GM12872 (cell line): Measurements from ENCODE around the gene ZSWIM5.

Experiments
- TF ChIP-seq, protein P1 (sequence below): IDR thresholded peaks from 3 replicates; pipeline ENCODE4 v1.5.1; 2011; ENCODE audit warnings: low read depth, mild to moderate bottlenecking, low read length, moderate library complexity; ENCODE audit not compliant: insufficient read depth

Gene ZSWIM5

DNA sequence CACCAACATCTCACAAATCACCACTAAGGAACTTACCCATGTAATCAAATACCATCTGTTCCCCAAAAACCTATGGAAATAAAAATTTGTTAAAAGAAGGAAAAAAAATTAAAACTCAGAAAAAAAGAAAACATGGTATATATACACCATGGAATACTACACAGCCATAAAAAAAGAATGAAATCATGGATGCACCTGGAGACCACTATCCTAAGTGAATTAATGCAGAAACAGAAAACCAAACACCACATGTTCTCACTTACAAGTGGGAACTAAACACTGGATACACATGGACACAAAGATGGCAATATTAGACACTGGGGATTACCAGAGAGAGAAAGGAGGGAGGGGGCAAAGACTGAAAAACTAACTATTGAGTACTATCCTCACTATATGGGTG, 50.4 kb downstream of the ZSWIM5 start:
- TF ChIP-seq, protein P1, sequence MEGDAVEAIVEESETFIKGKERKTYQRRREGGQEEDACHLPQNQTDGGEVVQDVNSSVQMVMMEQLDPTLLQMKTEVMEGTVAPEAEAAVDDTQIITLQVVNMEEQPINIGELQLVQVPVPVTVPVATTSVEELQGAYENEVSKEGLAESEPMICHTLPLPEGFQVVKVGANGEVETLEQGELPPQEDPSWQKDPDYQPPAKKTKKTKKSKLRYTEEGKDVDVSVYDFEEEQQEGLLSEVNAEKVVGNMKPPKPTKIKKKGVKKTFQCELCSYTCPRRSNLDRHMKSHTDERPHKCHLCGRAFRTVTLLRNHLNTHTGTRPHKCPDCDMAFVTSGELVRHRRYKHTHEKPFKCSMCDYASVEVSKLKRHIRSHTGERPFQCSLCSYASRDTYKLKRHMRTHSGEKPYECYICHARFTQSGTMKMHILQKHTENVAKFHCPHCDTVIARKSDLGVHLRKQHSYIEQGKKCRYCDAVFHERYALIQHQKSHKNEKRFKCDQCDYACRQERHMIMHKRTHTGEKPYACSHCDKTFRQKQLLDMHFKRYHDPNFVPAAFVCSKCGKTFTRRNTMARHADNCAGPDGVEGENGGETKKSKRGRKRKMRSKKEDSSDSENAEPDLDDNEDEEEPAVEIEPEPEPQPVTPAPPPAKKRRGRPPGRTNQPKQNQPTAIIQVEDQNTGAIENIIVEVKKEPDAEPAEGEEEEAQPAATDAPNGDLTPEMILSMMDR: no peak

DNA sequence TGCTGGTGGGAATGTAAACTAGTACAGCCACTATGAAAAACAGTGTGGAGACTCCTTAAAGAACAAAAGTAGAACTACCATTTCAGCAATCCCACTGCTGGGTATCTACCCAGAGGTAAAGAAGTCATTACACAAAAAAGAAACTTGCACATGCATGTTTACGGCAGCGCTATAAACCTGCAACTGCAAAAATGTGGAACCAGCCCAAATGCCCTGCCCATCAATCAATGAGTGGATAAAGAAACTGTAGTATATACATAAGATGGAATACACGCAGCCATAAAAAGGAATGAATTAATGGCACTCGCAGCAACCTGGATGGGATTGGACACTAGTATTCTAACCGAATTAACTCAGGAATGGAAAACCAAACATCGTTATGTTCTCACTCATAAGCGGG, 51.0 kb downstream of the ZSWIM5 start:
- TF ChIP-seq, protein P1: no peak

DNA sequence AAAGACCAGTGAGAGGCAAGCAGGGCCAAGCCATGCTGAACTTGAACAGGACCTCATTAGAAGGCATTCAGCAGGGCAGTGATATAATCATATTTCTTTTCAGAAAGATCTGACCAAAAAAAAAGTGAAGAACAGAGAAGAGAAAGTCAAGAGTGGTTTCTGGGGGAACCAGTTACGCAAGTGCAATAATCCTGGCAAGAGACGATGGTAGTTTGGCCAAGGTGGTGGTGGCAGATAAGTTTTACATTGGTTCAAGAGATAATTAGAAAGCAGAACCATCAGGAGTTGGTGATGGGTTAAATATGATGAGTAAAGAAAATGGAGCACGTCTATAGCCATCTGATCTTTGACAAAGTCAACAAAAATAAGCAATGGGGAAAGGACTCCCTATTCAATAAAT, 54.3 kb downstream of the ZSWIM5 start:
- TF ChIP-seq, protein P1: no peak

DNA sequence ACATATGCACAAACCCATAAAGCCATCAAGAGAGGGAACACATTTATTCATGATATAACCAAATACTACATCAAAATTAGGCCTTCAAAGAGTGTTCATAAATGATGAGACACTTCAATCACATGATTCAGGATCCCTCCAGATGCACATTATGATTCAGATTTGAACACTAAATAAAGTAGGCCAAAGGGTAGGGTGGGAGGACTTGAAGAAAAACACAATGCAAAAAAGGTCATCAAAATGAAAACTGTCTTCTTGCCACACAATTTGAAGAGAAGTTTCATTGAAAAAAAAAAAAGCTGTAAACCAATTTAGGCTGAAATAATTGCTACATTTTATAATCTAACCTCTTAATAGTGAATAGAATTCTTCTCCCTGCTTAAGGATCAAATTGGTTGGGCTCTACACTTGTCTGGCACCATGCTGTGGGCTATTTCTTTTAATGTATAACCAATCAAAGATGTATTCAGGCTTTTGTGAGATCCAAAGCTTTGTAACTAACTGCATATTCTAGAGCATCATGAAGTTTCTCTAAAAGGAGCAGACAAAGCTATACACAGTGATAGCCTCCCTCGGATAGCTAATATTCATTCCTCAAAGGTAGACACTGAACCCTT, 58.1 kb downstream of the ZSWIM5 start:
- TF ChIP-seq, protein P1: no peak

DNA sequence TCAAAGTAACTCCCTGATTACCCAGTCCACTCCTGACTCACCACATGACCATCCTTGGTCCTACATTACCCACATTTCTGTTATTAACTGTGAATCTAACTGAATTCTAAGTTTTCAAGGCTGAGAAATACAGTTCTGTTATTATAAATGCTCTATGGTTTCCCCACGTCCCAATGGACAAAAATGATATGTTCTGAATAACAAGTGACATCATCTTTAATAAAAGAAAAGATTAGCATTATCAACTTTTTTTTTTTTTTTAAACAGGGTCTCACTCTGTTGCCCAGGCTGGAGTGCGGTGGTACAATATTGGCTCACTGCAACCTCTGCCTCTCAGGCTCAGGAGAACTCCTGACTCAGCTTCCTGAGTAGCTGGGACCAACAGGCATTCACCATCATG, 59.6 kb downstream of the ZSWIM5 start:
- TF ChIP-seq, protein P1: no peak

DNA sequence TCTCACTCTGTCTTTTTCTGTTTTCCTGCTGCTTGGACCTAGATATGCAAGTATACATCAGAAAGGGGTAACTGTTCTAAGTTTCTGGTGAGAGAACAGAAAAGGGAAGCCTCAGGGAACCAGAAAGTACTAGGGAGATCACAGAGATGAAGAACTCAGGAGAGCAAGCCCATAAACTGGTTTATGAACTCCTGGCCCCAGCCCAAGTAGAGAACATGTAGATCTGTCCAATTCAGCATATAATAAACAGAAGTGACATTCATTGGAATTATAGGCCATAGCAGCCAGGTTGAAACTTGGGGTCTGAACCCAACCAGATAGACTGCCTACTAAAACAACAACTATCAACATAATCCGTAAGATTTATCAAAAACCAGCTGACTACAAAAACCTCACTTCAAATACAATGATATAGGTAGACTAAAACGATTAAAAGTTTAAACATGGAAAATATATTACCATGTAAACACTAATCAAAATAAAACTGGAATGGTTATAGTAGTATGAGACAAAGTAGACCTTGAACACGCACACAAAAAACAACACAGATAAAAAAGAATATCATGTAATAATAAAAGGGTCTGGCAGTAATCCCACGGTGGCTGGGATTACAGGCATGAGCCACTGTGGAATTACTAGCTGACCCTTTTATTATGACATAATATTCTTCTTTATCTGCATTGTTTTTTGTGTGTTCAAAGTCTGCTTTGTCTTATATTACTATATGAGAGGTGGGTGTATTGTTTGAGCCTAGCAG, 65.0 kb downstream of the ZSWIM5 start:
- TF ChIP-seq, protein P1: no peak

DNA sequence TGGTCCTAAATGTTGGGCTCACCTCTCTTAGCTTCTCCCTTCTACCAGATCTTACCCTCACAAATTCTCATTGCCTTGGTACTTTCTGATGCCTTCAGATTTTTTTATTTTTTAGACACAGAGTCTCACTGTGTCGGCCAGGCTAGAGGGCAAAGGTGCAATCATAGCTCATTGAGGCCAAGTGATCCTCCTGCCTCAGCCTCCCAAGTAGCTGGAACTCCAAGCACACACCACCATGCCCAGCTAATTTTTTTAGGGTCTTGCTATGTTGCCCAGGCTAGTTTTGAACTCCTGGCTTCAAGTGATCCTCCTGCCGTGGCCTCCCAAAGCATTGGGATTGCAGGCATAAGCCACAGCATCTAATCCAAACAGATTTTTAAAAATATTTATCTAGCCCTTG, 69.4 kb downstream of the ZSWIM5 start:
- TF ChIP-seq, protein P1: no peak
